ENCODE results near the gene UBE2QL1. TPM values are rescaled to one million over a fixed set of nuclear protein-coding genes. Genes with fewer than 3 reads are reported as not detected.

Gene UBE2QL1
- total RNA-seq, 4 donors from 2014 or later = 0.37 to 0.96 (median 0.64) TPM; not detected in 1

- Histone ChIP-seq H3K27ac (no peak overlapping the region), H3K4me1 (no peaks in the 10 kb centered on the region), H3K36me3 (no peaks in the 10 kb centered on the region), H3K4me3 (no peak overlapping the region), H3K9me3 (no peaks in the 10 kb centered on the region), H3K27me3 (peaks cover 8% of the 10 kb centered on the region)
- DNase-seq = no peak
- in situ Hi-C loops (cut with MboI; ENCODE audit: low pct_ligation_motif_present in 1 of 4, low pct_unique_long_range_greater_than_20kb in 1 of 4, low sequenced_read_pairs in 3 of 4) (no loop called here), intact Hi-C loops (cut with DNase I; ENCODE audit: low total_unique reads) (no loop called here)
- WGBS, 2 donors (ENCODE audit: low coverage in 1 of 2) = 60 to 69% methylated on average over 1 to 6 of the region's 6 CpGs
- TF ChIP-seq EP300 (IDR thresholded peaks at IDR 0.05; ENCODE audit: low read depth) (no peak), CTCF (IDR thresholded peaks at IDR 0.05) (no peak), POLR2A (IDR thresholded peaks at IDR 0.05) (no peak), POLR2AphosphoS5 (IDR thresholded peaks at IDR 0.05) (no peak)
Observed at GRCh38 chr5:6431214-6432195, 17.2 kb upstream of the UBE2QL1 start.

GRCh38 chr5:6432206-6432605 is 16.5 kb upstream of the UBE2QL1 start:
- peaks cover 8% of the 10 kb centered on the region for H3K27me3 ChIP-seq
- H3K4me3 ChIP-seq = no peak overlapping the region
- no peaks in the 10 kb centered on the region for H3K9me3 ChIP-seq
- intact Hi-C loops (cut with DNase I; ENCODE audit: low total_unique reads) = no loop called here
- WGBS, 2 donors (ENCODE audit: low coverage in 1 of 2) = 78 to 91% methylated on average over 6 to 9 of the region's 9 CpGs
- in situ Hi-C loops (cut with MboI; ENCODE audit: low pct_ligation_motif_present in 1 of 4, low pct_unique_long_range_greater_than_20kb in 1 of 4, low sequenced_read_pairs in 3 of 4) = no loop called here
- TF ChIP-seq POLR2A (IDR thresholded peaks at IDR 0.05) (no peak), EP300 (IDR thresholded peaks at IDR 0.05; ENCODE audit: low read depth) (no peak), CTCF (IDR thresholded peaks at IDR 0.05) (no peak), POLR2AphosphoS5 (IDR thresholded peaks at IDR 0.05) (no peak)
- no peak overlapping the region for H3K27ac ChIP-seq
- no peak for DNase-seq
- no peaks in the 10 kb centered on the region for H3K4me1 ChIP-seq
- H3K36me3 ChIP-seq = no peaks in the 10 kb centered on the region

GRCh38 chr5:6434731-6435130 is 13.9 kb upstream of the UBE2QL1 start:
- intact Hi-C loops (cut with DNase I; ENCODE audit: low total_unique reads) = no loop called here
- in situ Hi-C loops (cut with MboI; ENCODE audit: low pct_ligation_motif_present in 1 of 4, low pct_unique_long_range_greater_than_20kb in 1 of 4, low sequenced_read_pairs in 3 of 4) = no loop called here
- peaks cover 8% of the 10 kb centered on the region for H3K27me3 ChIP-seq
- no peak overlapping the region for H3K27ac ChIP-seq
- no peak overlapping the region for H3K4me3 ChIP-seq
- no peaks in the 10 kb centered on the region for H3K4me1 ChIP-seq
- H3K9me3 ChIP-seq = no peaks in the 10 kb centered on the region
- TF ChIP-seq POLR2A (IDR thresholded peaks at IDR 0.05) = no peak
- TF ChIP-seq EP300 (IDR thresholded peaks at IDR 0.05; ENCODE audit: low read depth) = no peak
- no peak for TF ChIP-seq CTCF (IDR thresholded peaks at IDR 0.05)
- no peak for TF ChIP-seq POLR2AphosphoS5 (IDR thresholded peaks at IDR 0.05)
- H3K36me3 ChIP-seq = no peaks in the 10 kb centered on the region
- 69 to 75% methylated on average over 8 to 14 of the region's 14 CpGs for WGBS, 2 donors (ENCODE audit: low coverage in 1 of 2)
- DNase-seq = no peak

GRCh38 chr5:6435356-6435755 is 13.3 kb upstream of the UBE2QL1 start:
- H3K9me3 ChIP-seq = no peaks in the 10 kb centered on the region
- in situ Hi-C loops (cut with MboI; ENCODE audit: low pct_ligation_motif_present in 1 of 4, low pct_unique_long_range_greater_than_20kb in 1 of 4, low sequenced_read_pairs in 3 of 4) = no loop called here
- 38 to 39% methylated on average over 5 to 8 of the region's 8 CpGs for WGBS, 2 donors (ENCODE audit: low coverage in 1 of 2)
- DNase-seq = no peak
- no peak for TF ChIP-seq POLR2AphosphoS5 (IDR thresholded peaks at IDR 0.05)
- peak in 2 of 5 experiments; percentile 10 to 11 for TF ChIP-seq CTCF (IDR thresholded peaks at IDR 0.05)
- H3K4me1 ChIP-seq = no peaks in the 10 kb centered on the region
- H3K27me3 ChIP-seq = peaks cover 8% of the 10 kb centered on the region
- no peak overlapping the region for H3K27ac ChIP-seq
- intact Hi-C loops (cut with DNase I; ENCODE audit: low total_unique reads) = no loop called here
- no peaks in the 10 kb centered on the region for H3K36me3 ChIP-seq
- no peak overlapping the region for H3K4me3 ChIP-seq

Measured in transverse colon (tissue), 4 donors.